Vagina (tissue), 2 donors: ENCODE results near the gene PDCD1. TPM values are rescaled to one million over a fixed set of nuclear protein-coding genes. Genes with fewer than 3 reads are reported as not detected.

Source experiments
- DNase-seq, 2 donors: peaks; one replicate each; pipeline ENCODE4 v3.0.0-alpha.2; 2017; ENCODE audit errors: extremely low spot score in 2 of 2
- H3K27ac ChIP-seq: fragments of 200-600 bp; sonication (generic); one replicate; pipeline ENCODE4 v1.5.1; 2019
- H3K27me3 ChIP-seq: fragments of 200-600 bp; sonication (generic); one replicate; pipeline ENCODE4 v1.5.1; 2019
- H3K36me3 ChIP-seq, 2 donors: fragments of 200-600 bp; sonication (generic); one replicate each; pipeline ENCODE4 v1.5.1; 2017 to 2019
- H3K4me1 ChIP-seq: fragments of 200-600 bp; sonication (generic); one replicate; pipeline ENCODE4 v1.5.1; 2019
- H3K4me3 ChIP-seq, 2 donors: fragments of 200-600 bp; sonication (generic); 1 replicate in 1 of 2; 2 replicates in 1 of 2; pipeline ENCODE4 v1.5.1; 2016 to 2019
- H3K9me3 ChIP-seq: fragments of 200-600 bp; sonication (generic); one replicate; pipeline ENCODE4 v1.5.1; 2019
- CTCF ChIP-seq, 3 experiments: fragments of 450-650 bp in 2 of 3; fragments of 200-600 bp in 1 of 3; sonication (generic) in 1 of 3; IDR thresholded peaks; one replicate each; pipeline ENCODE4 v1.5.1; 2017 to 2019; ENCODE audit warnings: antibody characterized with exemption in 3 of 3, mild to moderate bottlenecking in 2 of 3, moderate library complexity in 2 of 3
- POLR2A ChIP-seq, 2 donors: fragments of 450-650 bp; IDR thresholded peaks; one replicate each; pipeline ENCODE4 v1.6.1; 2017; ENCODE audit warnings: antibody characterized with exemption in 2 of 2, mild to moderate bottlenecking in 2 of 2, moderate library complexity in 2 of 2
- POLR2AphosphoS5 ChIP-seq, 2 donors: sonication (generic); formaldehyde crosslinking; IDR thresholded peaks; one replicate each; pipeline ENCODE4 v1.9.0; 2017; ENCODE audit warnings: antibody characterized with exemption in 2 of 2, mild to moderate bottlenecking in 2 of 2, low read depth in 1 of 2; ENCODE audit not compliant: insufficient read depth in 1 of 2
- intact Hi-C: fragments of 100-400 bp; cut with DNase I; formaldehyde crosslinking; loops from one replicate; pipeline ENCODE4 v1.15.1; 2023
- total RNA-seq: library from RNA; depleted of rRNA; stranded (reverse); fragments of >200 nt; gene quantifications from one replicate; pipeline ENCODE4 v1.2.3, GENCODE V29; 2016

PDCD1 gene
- total RNA-seq, 1 donor from 2014 or later, result 3.9 TPM

GRCh38 chr2:241873803-241874110 is 15.1 kb upstream of the PDCD1 start:
- intact Hi-C loops, result loop anchor here (10.0 kb wide), 1 partner anchor 129 kb away; no protein-coding TSS in a partner anchor
- H3K36me3 ChIP-seq, result no peaks in the 10 kb centered on the region
- no peaks in the 10 kb centered on the region for H3K4me1 ChIP-seq
- no peaks in the 10 kb centered on the region for H3K27me3 ChIP-seq
- no peaks in the 10 kb centered on the region for H3K9me3 ChIP-seq
- TF ChIP-seq POLR2AphosphoS5 (IDR thresholded peaks at IDR 0.05; ENCODE audit: insufficient read depth in 1 of 2, low read depth in 1 of 2) (no peak), POLR2A (IDR thresholded peaks at IDR 0.05) (no peak), CTCF (IDR thresholded peaks at IDR 0.05) (no peak)
- H3K4me3 ChIP-seq, result no peak overlapping the region
- no peak for DNase-seq
- no peak overlapping the region for H3K27ac ChIP-seq

GRCh38 chr2:241873081-241873802 is 14.5 kb upstream of the PDCD1 start:
- Histone ChIP-seq H3K9me3 (no peaks in the 10 kb centered on the region), H3K4me1 (no peaks in the 10 kb centered on the region), H3K27me3 (no peaks in the 10 kb centered on the region), H3K27ac (no peak overlapping the region), H3K36me3 (no peaks in the 10 kb centered on the region), H3K4me3 (no peak overlapping the region)
- no peak for DNase-seq
- intact Hi-C loops, result loop anchor here (10.0 kb wide), 1 partner anchor 128 kb away; no protein-coding TSS in a partner anchor
- TF ChIP-seq POLR2AphosphoS5 (IDR thresholded peaks at IDR 0.05; ENCODE audit: insufficient read depth in 1 of 2, low read depth in 1 of 2), result no peak
- TF ChIP-seq POLR2A (IDR thresholded peaks at IDR 0.05), result no peak
- no peak for TF ChIP-seq CTCF (IDR thresholded peaks at IDR 0.05)

GRCh38 chr2:241872313-241872642 is 13.6 kb upstream of the PDCD1 start:
- intact Hi-C loops, result loop anchor here (10.0 kb wide), 1 partner anchor 127 kb away; no protein-coding TSS in a partner anchor
- H3K27me3 ChIP-seq, result no peaks in the 10 kb centered on the region

GRCh38 chr2:241871538-241872312 is 13.0 kb upstream of the PDCD1 start:
- no peaks in the 10 kb centered on the region for H3K36me3 ChIP-seq
- no peak for DNase-seq
- no peaks in the 10 kb centered on the region for H3K4me1 ChIP-seq
- H3K4me3 ChIP-seq, result no peak overlapping the region
- intact Hi-C loops, result loop anchor here (10.0 kb wide), 1 partner anchor 127 kb away; no protein-coding TSS in a partner anchor
- H3K9me3 ChIP-seq, result no peaks in the 10 kb centered on the region
- no peak overlapping the region for H3K27ac ChIP-seq
- no peaks in the 10 kb centered on the region for H3K27me3 ChIP-seq
- TF ChIP-seq CTCF (IDR thresholded peaks at IDR 0.05) (no peak), POLR2A (IDR thresholded peaks at IDR 0.05) (no peak), POLR2AphosphoS5 (IDR thresholded peaks at IDR 0.05; ENCODE audit: insufficient read depth in 1 of 2, low read depth in 1 of 2) (no peak)

More at GRCh38 chr2:241872313-241872642, 13.6 kb upstream of the PDCD1 start:
- Histone ChIP-seq H3K36me3 (no peaks in the 10 kb centered on the region), H3K4me1 (no peaks in the 10 kb centered on the region), H3K27ac (no peak overlapping the region), H3K9me3 (no peaks in the 10 kb centered on the region), H3K4me3 (no peak overlapping the region)
- TF ChIP-seq POLR2A (IDR thresholded peaks at IDR 0.05), result no peak
- DNase-seq, result no peak

GRCh38 chr2:241870611-241871537 is 12.2 kb upstream of the PDCD1 start:
- Histone ChIP-seq H3K4me1 (no peaks in the 10 kb centered on the region), H3K27me3 (no peaks in the 10 kb centered on the region), H3K9me3 (no peaks in the 10 kb centered on the region), H3K4me3 (no peak overlapping the region), H3K27ac (no peak overlapping the region), H3K36me3 (no peaks in the 10 kb centered on the region)
- DNase-seq, result no peak
- intact Hi-C loops, result loop anchor here (10.0 kb wide), 1 partner anchor 126 kb away; no protein-coding TSS in a partner anchor
- TF ChIP-seq CTCF (IDR thresholded peaks at IDR 0.05) (no peak), POLR2A (IDR thresholded peaks at IDR 0.05) (no peak), POLR2AphosphoS5 (IDR thresholded peaks at IDR 0.05; ENCODE audit: insufficient read depth in 1 of 2, low read depth in 1 of 2) (no peak)
